ENCODE measurements around the gene GIPC1. TPM values are rescaled to one million over a fixed set of nuclear protein-coding genes. Genes with fewer than 3 reads are reported as not detected.

The GIPC1 gene
- polyA plus RNA-seq, 1 donor from 2014 or later, result 10.1 TPM

- H3K4me1 Mint-ChIP-seq, result peaks cover 15 to 28% (median 16%) of the 10 kb centered on the region in 3 donors
- peak overlapping the region; percentile 81 to 93 (median 86) for H3K4me3 Mint-ChIP-seq
- H3K36me3 Mint-ChIP-seq, result no peaks in the 10 kb centered on the region
- peak overlapping the region; percentile 87 to 91 (median 88) for H3K27ac Mint-ChIP-seq
- H3K9me3 Mint-ChIP-seq, result no peaks in the 10 kb centered on the region
- H3K27me3 Mint-ChIP-seq, result no peaks in the 10 kb centered on the region
These were observed 62.1 kb downstream of the GIPC1 start for GRCh38 chr19:14433554-14434501.

DNA sequence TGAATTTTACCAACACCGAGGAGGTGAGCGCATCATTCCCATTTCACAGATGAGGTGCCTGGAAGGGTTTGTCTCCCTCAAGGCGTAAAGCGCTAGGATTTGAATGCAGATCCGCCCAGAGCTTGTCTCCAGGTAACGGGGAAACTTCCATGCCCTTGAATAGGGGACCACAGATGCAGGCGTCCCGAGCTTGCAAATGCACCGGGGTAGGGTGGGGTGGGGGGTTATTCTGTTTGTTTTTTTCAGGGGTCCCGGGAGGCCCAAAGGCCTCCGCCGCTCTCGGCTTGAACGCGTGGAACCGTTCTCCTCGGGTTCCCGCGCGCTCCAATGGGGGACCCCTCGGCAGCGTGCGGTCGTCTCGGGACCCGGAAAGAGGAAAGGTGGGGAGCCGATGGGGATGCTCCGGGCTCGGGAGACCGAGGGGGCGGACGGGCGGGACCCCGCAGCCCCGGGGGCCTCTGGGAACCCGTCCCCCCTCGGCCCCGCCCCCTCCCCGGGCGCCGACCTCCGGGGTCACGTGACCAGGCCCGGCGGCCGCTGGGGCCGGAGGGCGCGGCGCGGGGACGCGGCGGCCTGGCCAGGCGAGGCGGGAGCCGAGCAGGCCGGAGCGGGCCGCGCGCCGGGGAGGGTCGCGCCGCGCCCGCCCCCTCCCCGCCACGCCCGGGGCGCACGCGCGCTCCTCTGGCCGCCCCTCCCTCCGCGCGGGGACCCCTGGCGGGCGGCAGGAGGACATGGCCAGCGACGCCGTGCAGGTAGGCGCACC lies 63.0 kb downstream of the GIPC1 start, which contains the start of gene PKN1:
Gene PKN1, plus strand, starts transcription at position 516 of the 763 bp plus-strand sequence. Its CDS starts 216 bp downstream, at position 732.
- no peaks in the 10 kb centered on the region for H3K36me3 Mint-ChIP-seq
- peak within 1 kb of the TSS; percentile 88 to 97 (median 94) for H3K4me3 Mint-ChIP-seq
- H3K9me3 Mint-ChIP-seq, result no peaks in the 10 kb centered on the region
- peak within 1 kb of the TSS; percentile 91 to 98 (median 94) for H3K27ac Mint-ChIP-seq
- no peaks in the 10 kb centered on the region for H3K27me3 Mint-ChIP-seq
- peaks cover 12 to 26% (median 14%) of the 10 kb centered on the region in 3 donors for H3K4me1 Mint-ChIP-seq

DNA sequence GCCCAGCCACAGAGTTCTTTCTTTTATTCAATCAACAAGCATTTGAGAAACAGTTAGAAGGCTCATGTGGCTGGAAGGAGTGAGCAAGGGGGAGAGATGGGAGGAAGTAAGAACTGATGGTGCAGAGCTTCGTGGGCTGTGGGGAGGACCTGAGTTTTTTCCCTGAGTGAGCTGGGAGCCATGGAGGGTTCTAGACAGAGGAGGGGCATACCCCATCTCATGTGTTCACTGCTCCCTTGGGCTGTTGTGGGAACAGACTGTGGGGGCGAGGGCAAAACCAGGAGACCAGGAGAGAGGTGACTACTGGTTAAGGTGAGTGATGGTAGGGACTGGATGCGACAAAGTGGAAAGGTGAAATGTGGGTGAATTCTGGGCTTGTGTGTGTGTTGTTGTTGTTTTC lies 65.2 kb downstream of the GIPC1 start:
- no peaks in the 10 kb centered on the region for H3K36me3 Mint-ChIP-seq
- H3K4me3 Mint-ChIP-seq, result peak overlapping the region in 3 of 4 donors; percentile 30 to 90 (median 86)
- no peaks in the 10 kb centered on the region for H3K9me3 Mint-ChIP-seq
- H3K27me3 Mint-ChIP-seq, result no peaks in the 10 kb centered on the region
- H3K27ac Mint-ChIP-seq, result peak overlapping the region in 1 of 3 donors; percentile 84
- peaks cover 10 to 23% (median 12%) of the 10 kb centered on the region in 3 donors for H3K4me1 Mint-ChIP-seq

DNA sequence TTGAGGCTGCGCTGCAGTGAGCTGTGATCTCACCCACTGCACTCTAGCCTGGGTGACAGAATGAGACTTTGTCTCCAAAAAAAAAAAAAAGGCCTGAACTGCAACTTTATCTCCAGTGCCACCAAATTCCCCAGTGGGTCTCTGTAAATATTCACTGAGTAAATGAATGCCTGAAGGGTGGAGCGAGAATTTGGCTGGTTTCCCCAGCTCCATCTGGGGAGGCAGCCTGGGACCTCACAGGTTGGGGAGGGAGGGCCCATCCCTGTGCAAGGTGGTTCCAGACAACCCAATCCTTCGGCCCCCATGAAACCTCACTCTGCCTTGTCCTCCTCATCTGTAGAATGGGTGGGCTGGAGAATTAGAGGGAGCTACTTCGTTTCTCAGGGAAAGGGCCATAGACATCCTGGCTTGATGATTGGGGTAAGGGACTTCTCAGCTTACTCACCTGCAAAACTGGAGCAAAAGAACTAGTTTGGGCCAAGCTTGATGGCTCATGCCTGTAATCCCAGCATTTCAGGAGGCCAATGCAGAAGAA lies 67.0 kb downstream of the GIPC1 start:
- Mint-ChIP-seq H3K27ac (peak overlapping the region in 1 of 3 donors; percentile 57), H3K4me1 (peaks cover 7 to 14% (median 8%) of the 10 kb centered on the region in 3 donors), H3K36me3 (no peaks in the 10 kb centered on the region), H3K27me3 (no peaks in the 10 kb centered on the region), H3K4me3 (peak overlapping the region in 1 of 4 donors; percentile 52), H3K9me3 (no peaks in the 10 kb centered on the region)

Other genes with a start within 250 kb of the GIPC1 start
- gene ADGRE5, start 114.7 kb downstream of the GIPC1 start, polyA plus RNA-seq, result 89.3 TPM
- gene DDX39A, start 76.8 kb downstream of the GIPC1 start, polyA plus RNA-seq, result 169 TPM
- 52.6 TPM for gene PKN1, start 62.8 kb downstream of the GIPC1 start, polyA plus RNA-seq
- not detected for gene PTGER1, start 20.8 kb downstream of the GIPC1 start, polyA plus RNA-seq
- gene DNAJB1, start 22.3 kb upstream of the GIPC1 start, polyA plus RNA-seq, result 77.1 TPM
- 145 TPM for gene TECR, start 33.5 kb upstream of the GIPC1 start, polyA plus RNA-seq
- 224 TPM for gene NDUFB7, start 75.9 kb upstream of the GIPC1 start, polyA plus RNA-seq
- gene CLEC17A, start 87.0 kb upstream of the GIPC1 start, polyA plus RNA-seq, result 27.0 TPM
- not detected for gene ADGRE3, start 178.7 kb upstream of the GIPC1 start, polyA plus RNA-seq
- gene ZNF333, start 193.9 kb upstream of the GIPC1 start, polyA plus RNA-seq, result 6.2 TPM

Measured in IgD-negative memory B cell (primary cell).